GM21737 (cell line): ENCODE results near the gene FAM120B.

Experiments
- ATAC-seq: cut with Tn5 transposase; IDR thresholded peaks from one replicate; pipeline ENCODE4 v1.9.1; 2021; ENCODE audit warnings: mild to moderate bottlenecking, moderate library complexity; ENCODE audit not compliant: unreplicated experiment

FAM120B gene

GRCh38 chr6:170453586-170454511 is 147.3 kb downstream of the FAM120B start:
- ATAC-seq, result no peak

- no peak for ATAC-seq
These were observed 148.1 kb downstream of the FAM120B start for GRCh38 chr6:170454512-170455285.

GRCh38 chr6:170455335-170455979 is 148.9 kb downstream of the FAM120B start:
- no peak for ATAC-seq

- ATAC-seq, result no peak
These were observed 149.8 kb downstream of the FAM120B start for GRCh38 chr6:170456334-170456733.
